T-cell (primary cell): ENCODE results near the gene SNX33. TPM values are rescaled to one million over a fixed set of nuclear protein-coding genes. Genes with fewer than 3 reads are reported as not detected.
A peak's percentile ranks its signal among the peaks of the same experiment; 100 is the strongest.

Experiments used
- ATAC-seq, 4 experiments: fragments of 200-7000 bp in 3 of 4; fragments of 150-1000 bp in 1 of 4; cut with Tn5 transposase; replicated peaks in 1 of 4; 1 replicate in 3 of 4; 2 replicates in 1 of 4; pipeline ENCODE4 v1.10.0; 2021; ENCODE audit warnings: moderate library complexity in 3 of 4, mild to moderate bottlenecking in 2 of 4, moderate number of reproducible peaks in 1 of 4
- CTCF ChIA-PET, 2 donors: fragments of 300-600 bp; sonication (Branson Sonifier 250); formaldehyde crosslinking; loops; one replicate each; lab custom pipeline; 2022; ENCODE audit warnings: antibody characterized with exemption in 2 of 2; lab: Charles Lee
- POLR2A ChIA-PET, 2 donors: fragments of 300-600 bp; sonication (Branson Sonifier 250); formaldehyde crosslinking; loops; one replicate each; lab custom pipeline; 2022; ENCODE audit warnings: antibody characterized with exemption in 2 of 2; lab: Charles Lee
- DNase-seq, 35 experiments: peaks; one replicate each; pipeline versions ENCODE4 v3.0.0 to v3.0.0-alpha.2; 2013 to 2023
- H3K27ac ChIP-seq: one replicate; pipeline ENCODE4 v1.5.1; 2013; ENCODE audit warnings: low read length
- H3K27me3 ChIP-seq, 2 experiments: replicated peaks in 1 of 2; 1 replicate in 1 of 2; 2 replicates in 1 of 2; pipeline versions ENCODE4 v1.6.1 to v1.7.0; 2013; ENCODE audit warnings: low read length in 1 of 2, mixed read lengths in 1 of 2; ENCODE audit not compliant: control insufficient read depth in 2 of 2, insufficient read depth in 2 of 2; ENCODE audit errors: extremely low read depth in 1 of 2
- H3K36me3 ChIP-seq, 2 donors: 1 replicate in 1 of 2; 2 replicates in 1 of 2; pipeline versions ENCODE4 v1.6.1 to v1.7.0; 2013; ENCODE audit warnings: low read length in 1 of 2; ENCODE audit not compliant: control insufficient read depth in 2 of 2, insufficient read depth in 1 of 2; ENCODE audit errors: extremely low read depth in 1 of 2
- H3K4me1 ChIP-seq, 2 experiments: 1 replicate in 1 of 2; 2 replicates in 1 of 2; pipeline versions ENCODE4 v1.6.1 to v1.7.0; 2013; ENCODE audit warnings: low read length in 2 of 2, mixed read lengths in 1 of 2; ENCODE audit not compliant: insufficient read depth in 2 of 2, control insufficient read depth in 1 of 2; ENCODE audit errors: extremely low read depth in 1 of 2
- H3K4me3 ChIP-seq, 2 donors: 1 replicate in 1 of 2; 2 replicates in 1 of 2; pipeline versions ENCODE4 v1.5.1 to v1.7.0; 2013; ENCODE audit warnings: mild to moderate bottlenecking in 2 of 2, low read length in 1 of 2, moderate library complexity in 1 of 2; ENCODE audit not compliant: control insufficient read depth in 1 of 2; ENCODE audit errors: extremely low read depth in 1 of 2
- H3K9me3 ChIP-seq: 2 replicates; pipeline ENCODE4 v1.7.0; 2013
- H3K27ac Mint-ChIP-seq, 2 donors: one replicate each; pipeline ENCODE4 v1.8.0; 2020 to 2021; ENCODE audit warnings: mild to moderate bottlenecking in 2 of 2, mixed read lengths in 2 of 2
- H3K27me3 Mint-ChIP-seq, 2 donors: one replicate each; pipeline ENCODE4 v1.8.0; 2021 to 2022; ENCODE audit warnings: mixed read lengths in 2 of 2
- H3K36me3 Mint-ChIP-seq: one replicate; pipeline ENCODE4 v1.8.0; 2021; ENCODE audit warnings: mixed read lengths
- H3K4me1 Mint-ChIP-seq, 3 donors: one replicate each; pipeline ENCODE4 v1.8.0; 2020 to 2022; ENCODE audit warnings: mixed read lengths in 3 of 3, mild to moderate bottlenecking in 1 of 3
- H3K4me3 Mint-ChIP-seq, 3 donors: one replicate each; pipeline ENCODE4 v1.8.0; 2020 to 2022; ENCODE audit warnings: mild to moderate bottlenecking in 3 of 3, mixed read lengths in 3 of 3, moderate library complexity in 3 of 3
- H3K9me3 Mint-ChIP-seq, 3 donors: one replicate each; pipeline ENCODE4 v1.8.0; 2020 to 2022; ENCODE audit warnings: mixed read lengths in 3 of 3
- WGBS: methylation state at CpG from one replicate; pipeline ENCODE4 v1.1.5; 2013; ENCODE audit warnings: missing lambda C conversion rate; ENCODE audit not compliant: insufficient coverage; 5-methylcytosine and 5-hydroxymethylcytosine counted together
- total RNA-seq, 35 experiments: library from RNA in 6 of 35; stranded (reverse) in 6 of 35; fragments of 120-200 nt in 1 of 35; gene quantifications; one replicate each; pipeline versions ENCODE4 v1.2.1 to v1.2.4 and lab custom pipeline; 2013 to 2026

The SNX33 gene
- total RNA-seq, 5 donors from 2014 or later (not counting 1 experiment from before 2014, with no cell fraction given) = 1.4 to 3.4 (median 2.5) TPM

DNA sequence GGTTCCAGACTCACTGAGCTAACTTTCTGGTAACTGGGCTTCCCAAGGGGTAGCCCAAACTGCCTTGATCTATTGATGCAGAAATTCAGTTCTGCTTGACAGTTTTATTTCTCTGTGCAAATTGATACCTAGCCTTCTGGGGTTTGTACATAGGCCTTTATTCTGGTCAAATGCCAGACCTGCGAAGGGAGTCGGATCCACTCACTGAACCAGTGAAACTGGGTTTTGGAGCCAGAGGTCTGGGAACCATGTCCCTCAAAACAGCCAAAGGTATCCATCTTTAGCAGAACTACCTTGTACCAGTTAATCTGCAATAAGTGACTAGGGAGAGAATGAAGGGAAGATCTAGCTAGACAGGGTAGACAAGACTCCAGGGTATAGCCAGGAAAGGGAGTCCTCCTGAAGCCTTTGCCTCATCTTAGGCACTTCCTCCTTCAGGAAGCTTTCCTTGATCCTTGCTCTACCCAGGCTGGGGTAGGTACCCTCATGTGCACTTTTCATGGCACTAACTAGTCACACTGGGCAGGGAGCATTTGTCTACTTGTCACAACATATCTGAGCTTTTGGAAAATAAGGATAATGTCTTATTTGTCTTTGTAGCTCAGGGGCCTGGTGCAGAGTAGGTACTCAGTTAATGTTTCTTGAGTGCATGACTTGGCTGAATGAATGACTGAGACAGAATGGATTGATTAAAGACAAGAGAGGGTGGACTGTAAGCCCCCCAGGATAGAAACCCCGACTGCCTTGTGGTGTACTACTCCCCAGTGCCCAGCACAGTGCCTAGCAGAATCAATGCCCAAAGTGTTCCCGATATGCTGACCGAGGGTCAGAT lies 1.4 kb upstream of the SNX33 start:
- ChIA-PET CTCF (interaction anchor here (0.5 to 0.7 kb wide), 2 partner anchors 31 to 139 kb away, joined by 3 to 5 read pairs; no protein-coding TSS in a partner anchor), POLR2A (interaction anchor here in 1 of 2 donors (0.5 kb wide), 1 partner anchor 687 kb away, joined by 6 read pairs; no protein-coding TSS in a partner anchor)
- DNase-seq (no peak), ATAC-seq (no peak)
- no peaks in the 10 kb centered on the region for H3K9me3 Mint-ChIP-seq
- Histone ChIP-seq H3K9me3 (no peaks in the 10 kb centered on the region), H3K4me3 (peak overlapping the region; percentile 84 to 85), H3K27ac (no peak overlapping the region), H3K4me1 (peaks cover 5 to 22% of the 10 kb centered on the region in 2 experiments), H3K36me3 (no peaks in the 10 kb centered on the region), H3K27me3 (no peaks in the 10 kb centered on the region)
- H3K27me3 Mint-ChIP-seq = no peaks in the 10 kb centered on the region
- H3K27ac Mint-ChIP-seq = peak overlapping the region; percentile 74 to 81
- H3K4me1 Mint-ChIP-seq = peaks cover 22 to 37% (median 34%) of the 10 kb centered on the region in 3 donors
- WGBS = 62% methylated on average over 5 of the region's 5 CpGs
- no peaks in the 10 kb centered on the region for H3K36me3 Mint-ChIP-seq
- H3K4me3 Mint-ChIP-seq = peak overlapping the region; percentile 83 to 87 (median 85)

DNA sequence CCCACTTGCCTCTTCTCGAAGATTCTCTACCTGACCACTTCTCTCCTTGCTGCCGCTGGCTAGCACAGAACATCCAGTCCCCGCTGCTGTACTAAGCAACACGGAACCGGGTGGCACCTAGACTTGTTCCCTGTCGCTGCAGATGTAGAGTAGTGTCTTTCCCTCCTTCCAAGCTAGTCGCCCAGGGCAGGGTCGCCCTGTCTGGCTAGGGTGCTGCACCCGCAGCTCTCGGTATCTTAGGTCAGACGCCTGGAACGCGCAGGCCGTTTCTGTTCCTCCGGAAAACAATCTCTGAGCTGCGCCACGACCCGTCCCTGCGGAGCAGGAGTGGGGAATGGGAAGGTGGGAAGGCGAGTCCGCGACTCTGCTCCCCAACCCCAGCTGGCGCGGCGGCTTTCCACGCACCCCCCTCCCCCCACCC lies 758 bp upstream of the SNX33 start:
- CTCF ChIA-PET = interaction anchor here (0.5 to 1.1 kb wide), 6 partner anchors 8 to 1673 kb away, joined by 3 to 8 read pairs (median 4); no protein-coding TSS in a partner anchor
- Mint-ChIP-seq H3K4me1 (peaks cover 29 to 43% (median 39%) of the 10 kb centered on the region in 3 donors), H3K27ac (peak overlapping the region; percentile 74 to 81), H3K9me3 (no peaks in the 10 kb centered on the region), H3K4me3 (peak overlapping the region; percentile 83 to 87 (median 85)), H3K36me3 (no peaks in the 10 kb centered on the region), H3K27me3 (no peaks in the 10 kb centered on the region)
- Histone ChIP-seq H3K9me3 (no peaks in the 10 kb centered on the region), H3K4me1 (peaks cover 3 to 24% of the 10 kb centered on the region in 2 experiments), H3K27ac (no peak overlapping the region), H3K36me3 (no peaks in the 10 kb centered on the region), H3K4me3 (peak overlapping the region; percentile 84 to 85), H3K27me3 (no peaks in the 10 kb centered on the region)
- POLR2A ChIA-PET = no interaction called here
- DNase-seq = peak in 2 of 35 experiments; percentile 9 to 27
- peak; percentile 6 to 40 (median 26) for ATAC-seq
- WGBS = 3% methylated on average over 15 of the region's 26 CpGs

DNA sequence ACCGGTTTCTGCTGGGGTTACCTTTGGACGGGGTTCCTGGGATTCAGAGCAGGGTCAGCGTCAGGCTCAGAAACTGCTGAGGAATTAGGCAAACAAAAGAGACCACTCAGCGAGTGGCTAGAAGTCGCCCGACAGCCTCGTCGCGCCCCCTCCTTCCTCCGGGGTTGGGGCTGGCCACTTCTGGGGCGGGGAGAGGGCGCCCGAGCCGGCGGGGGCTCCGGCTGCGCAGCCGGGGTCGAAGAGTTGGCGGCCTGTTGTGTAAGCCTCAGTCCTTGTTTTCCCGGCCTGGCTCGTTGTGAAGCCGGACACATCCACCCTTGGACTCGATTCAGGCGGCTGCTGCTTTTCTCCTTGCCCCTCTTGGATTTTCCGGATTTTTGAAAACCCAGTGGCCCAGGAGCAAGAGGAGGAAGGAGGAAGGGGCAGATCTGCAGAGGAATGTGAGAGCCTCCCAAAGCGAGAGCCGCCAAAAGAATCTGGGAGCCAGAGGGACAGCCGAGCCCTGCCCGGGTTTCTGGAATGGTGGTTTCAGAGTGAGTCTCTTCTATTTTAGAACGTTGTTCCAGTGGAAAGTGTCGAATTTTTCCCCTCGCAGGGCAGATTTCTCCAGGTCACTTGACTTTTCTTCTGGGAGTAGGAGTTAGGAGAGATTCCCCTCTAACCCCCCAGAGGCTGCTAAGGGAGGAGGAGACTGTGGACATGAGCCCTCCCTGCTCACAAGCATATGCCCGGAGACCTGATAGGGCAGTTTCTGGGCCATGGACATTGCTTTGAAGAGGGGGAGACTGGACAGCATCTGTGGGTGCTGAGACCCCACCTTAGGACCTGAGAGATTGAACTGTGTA lies 666 bp downstream of the SNX33 start:
- Mint-ChIP-seq H3K9me3 (no peaks in the 10 kb centered on the region), H3K27me3 (no peaks in the 10 kb centered on the region), H3K36me3 (no peaks in the 10 kb centered on the region), H3K27ac (peak overlapping the region; percentile 49 to 55), H3K4me3 (peak overlapping the region; percentile 80 to 83 (median 82)), H3K4me1 (peaks cover 34 to 44% (median 37%) of the 10 kb centered on the region in 3 donors)
- H3K9me3 ChIP-seq = no peaks in the 10 kb centered on the region
- DNase-seq (no peak), ATAC-seq (peak in 2 of 4 experiments; percentile 18)
- peak overlapping the region; percentile 84 to 85 for H3K4me3 ChIP-seq
- H3K4me1 ChIP-seq = peaks cover 3 to 31% of the 10 kb centered on the region in 2 experiments
- ChIA-PET POLR2A (no interaction called here), CTCF (interaction anchor here in 1 of 2 donors (0.6 kb wide), 1 partner anchor 99 kb away, joined by 5 read pairs; no protein-coding TSS in a partner anchor)
- H3K27me3 ChIP-seq = no peaks in the 10 kb centered on the region
- H3K27ac ChIP-seq = no peak overlapping the region
- H3K36me3 ChIP-seq = no peaks in the 10 kb centered on the region
- WGBS = 30% methylated on average over 30 of the region's 34 CpGs

- ChIA-PET CTCF (interaction anchor here in 1 of 2 donors (1.4 kb wide), 1 partner anchor 9 kb away, joined by 3 read pairs; the partner anchor contains the start of gene IMP3), POLR2A (no interaction called here)
- Mint-ChIP-seq H3K4me1 (peaks cover 34 to 44% (median 37%) of the 10 kb centered on the region in 3 donors), H3K27ac (peak overlapping the region in 1 of 2 donors; percentile 65), H3K9me3 (no peaks in the 10 kb centered on the region), H3K4me3 (peak overlapping the region; percentile 80 to 83 (median 82)), H3K27me3 (no peaks in the 10 kb centered on the region), H3K36me3 (no peaks in the 10 kb centered on the region)
- no peak for ATAC-seq
- H3K9me3 ChIP-seq = no peaks in the 10 kb centered on the region
- H3K4me3 ChIP-seq = no peak overlapping the region
- H3K4me1 ChIP-seq = peaks cover 3 to 31% of the 10 kb centered on the region in 2 experiments
- H3K27ac ChIP-seq = no peak overlapping the region
- 93% methylated on average over 10 of the region's 19 CpGs for WGBS
- no peaks in the 10 kb centered on the region for H3K36me3 ChIP-seq
- DNase-seq = no peak
- H3K27me3 ChIP-seq = no peaks in the 10 kb centered on the region
These were observed 1.5 kb downstream of the SNX33 start for GRCh38 chr15:75649045-75649761.

DNA sequence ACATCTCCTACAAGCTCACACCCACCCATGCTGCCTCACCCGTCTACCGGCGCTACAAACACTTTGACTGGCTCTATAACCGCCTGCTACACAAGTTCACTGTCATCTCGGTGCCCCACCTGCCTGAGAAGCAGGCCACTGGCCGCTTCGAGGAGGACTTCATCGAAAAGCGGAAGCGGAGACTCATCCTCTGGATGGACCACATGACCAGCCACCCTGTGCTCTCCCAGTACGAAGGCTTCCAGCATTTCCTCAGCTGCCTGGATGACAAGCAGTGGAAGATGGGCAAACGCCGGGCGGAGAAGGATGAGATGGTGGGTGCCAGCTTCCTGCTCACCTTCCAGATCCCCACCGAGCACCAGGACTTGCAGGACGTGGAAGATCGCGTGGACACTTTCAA lies 2.1 kb downstream of the SNX33 start:
- Histone ChIP-seq H3K27ac (no peak overlapping the region), H3K4me3 (no peak overlapping the region), H3K36me3 (no peaks in the 10 kb centered on the region), H3K27me3 (no peaks in the 10 kb centered on the region), H3K9me3 (no peaks in the 10 kb centered on the region), H3K4me1 (peaks cover 3 to 31% of the 10 kb centered on the region in 2 experiments)
- Mint-ChIP-seq H3K36me3 (no peaks in the 10 kb centered on the region), H3K27ac (peak overlapping the region; percentile 65 to 75), H3K27me3 (no peaks in the 10 kb centered on the region), H3K4me3 (peak overlapping the region; percentile 47 to 83 (median 53)), H3K9me3 (no peaks in the 10 kb centered on the region), H3K4me1 (peaks cover 33 to 44% (median 34%) of the 10 kb centered on the region in 3 donors)
- DNase-seq = no peak
- CTCF ChIA-PET = interaction anchor here in 1 of 2 donors (1.4 kb wide), 1 partner anchor 10 kb away, joined by 3 read pairs; the partner anchor contains the start of gene IMP3
- WGBS = 96% methylated on average over 15 of the region's 18 CpGs
- ATAC-seq = no peak
- POLR2A ChIA-PET = no interaction called here
